Smooth muscle cell (in vitro differentiated cells): Measurements from ENCODE around the gene RHOJ. TPM values are rescaled to one million over a fixed set of nuclear protein-coding genes. Genes with fewer than 3 reads are reported as not detected.

Source experiments
- DNase-seq: peaks from one replicate; lab custom pipeline; 2025; ENCODE audit not compliant: unreplicated experiment; lab: John Stamatoyannopoulos, UW
- H2AFZ ChIP-seq: fragments of 200-600 bp; sonication (generic); 2 replicates; pipeline ENCODE4 v1.6.0; 2016; ENCODE audit warnings: antibody characterized with exemption, low read depth, mild to moderate bottlenecking
- H3F3A ChIP-seq: fragments of 200-600 bp; sonication (generic); 2 replicates; pipeline ENCODE4 v1.6.0; 2017; ENCODE audit warnings: antibody characterized with exemption, low read depth
- H3K27ac ChIP-seq: fragments of 200-600 bp; sonication (generic); 2 replicates; pipeline ENCODE4 v1.5.1; 2016; ENCODE audit warnings: low read depth, mild to moderate bottlenecking
- H3K27me3 ChIP-seq: fragments of 200-600 bp; sonication (generic); 2 replicates; pipeline ENCODE4 v1.6.1; 2016; ENCODE audit warnings: low read depth, mild to moderate bottlenecking
- H3K36me3 ChIP-seq: fragments of 200-600 bp; sonication (generic); 2 replicates; pipeline ENCODE4 v1.5.1; 2016; ENCODE audit warnings: low read depth
- H3K4me1 ChIP-seq: fragments of 200-600 bp; sonication (generic); 2 replicates; pipeline ENCODE4 v1.5.1; 2016; ENCODE audit warnings: low read depth
- H3K4me2 ChIP-seq: fragments of 200-600 bp; sonication (generic); 2 replicates; pipeline ENCODE4 v1.6.0; 2016; ENCODE audit warnings: mild to moderate bottlenecking
- H3K4me3 ChIP-seq: fragments of 200-600 bp; sonication (generic); 2 replicates; pipeline ENCODE4 v1.5.1; 2016; ENCODE audit warnings: mild to moderate bottlenecking
- H3K79me2 ChIP-seq: fragments of 200-600 bp; sonication (generic); 2 replicates; pipeline ENCODE4 v1.6.0; 2016; ENCODE audit warnings: low read depth, mild to moderate bottlenecking
- H3K9ac ChIP-seq: fragments of 200-600 bp; sonication (generic); 2 replicates; pipeline ENCODE4 v1.6.0; 2016; ENCODE audit warnings: low read depth
- H3K9me3 ChIP-seq: fragments of 200-600 bp; sonication (generic); replicated peaks from 2 replicates; pipeline ENCODE4 v1.5.1; 2016; ENCODE audit warnings: low read depth
- H4K20me1 ChIP-seq: fragments of 200-600 bp; sonication (generic); 2 replicates; pipeline ENCODE4 v1.6.0; 2016; ENCODE audit warnings: low read depth
- WGBS: methylation state at CpG from one replicate; pipeline ENCODE4 v1.1.7; 2016; ENCODE audit warnings: low lambda C conversion rate; 5-methylcytosine and 5-hydroxymethylcytosine counted together
- polyA plus RNA-seq: library from polyadenylated mRNA; unstranded; fragments of >200 nt; fragmentation: Nextera tagmentation; extraction: Ambion mirVana; gene quantifications from 2 replicates; pipeline ENCODE4 v1.2.1, GENCODE V29; 2016
- total RNA-seq: library from RNA; depleted of rRNA; stranded (reverse); fragments of >200 nt; gene quantifications from 2 replicates; pipeline ENCODE4 v1.2.3, GENCODE V29; 2014
- TF ChIP-seq, protein P1 (sequence below): fragments of 200-600 bp; sonication (generic); IDR thresholded peaks from 2 replicates; pipeline ENCODE4 v1.5.1; 2017; ENCODE audit warnings: borderline replicate concordance, mild to moderate bottlenecking, antibody characterized with exemption; ENCODE audit not compliant: insufficient read depth, poor library complexity, severe bottlenecking

RHOJ gene
- total and polyA plus RNA-seq, 2 experiments from 2014 or later = 3.7 to 4.6 TPM

DNA sequence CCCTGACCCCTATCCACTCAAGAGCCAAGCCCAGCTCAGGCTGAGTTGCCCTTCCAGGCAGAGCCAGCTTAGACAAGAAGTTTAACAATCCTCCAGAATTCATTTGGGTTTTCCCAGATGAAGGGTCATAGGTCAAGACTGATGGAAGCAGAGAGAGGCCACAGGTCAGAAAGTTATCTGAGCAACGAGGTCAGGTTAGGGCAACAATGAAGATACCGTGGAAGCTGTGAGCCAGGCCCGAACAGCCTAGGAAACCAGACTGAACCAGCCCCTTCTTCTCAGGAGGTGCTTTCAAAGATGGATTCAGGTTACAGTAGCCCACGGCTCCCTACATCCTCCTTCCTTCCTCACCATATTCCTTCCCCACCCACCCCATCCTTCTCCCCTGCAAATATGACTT, 53.1 kb downstream of the RHOJ start:
- Histone ChIP-seq H3K27ac (no peak overlapping the region), H2AFZ (no peak overlapping the region), H3F3A (no peaks in the 10 kb centered on the region), H3K36me3 (no peaks in the 10 kb centered on the region), H3K9ac (no peak overlapping the region), H3K79me2 (no peaks in the 10 kb centered on the region), H3K4me2 (no peak overlapping the region), H3K9me3 (no peaks in the 10 kb centered on the region), H4K20me1 (no peaks in the 10 kb centered on the region), H3K4me3 (no peak overlapping the region), H3K4me1 (no peaks in the 10 kb centered on the region), H3K27me3 (no peaks in the 10 kb centered on the region)
- no peak for DNase-seq
- TF ChIP-seq, protein P1, sequence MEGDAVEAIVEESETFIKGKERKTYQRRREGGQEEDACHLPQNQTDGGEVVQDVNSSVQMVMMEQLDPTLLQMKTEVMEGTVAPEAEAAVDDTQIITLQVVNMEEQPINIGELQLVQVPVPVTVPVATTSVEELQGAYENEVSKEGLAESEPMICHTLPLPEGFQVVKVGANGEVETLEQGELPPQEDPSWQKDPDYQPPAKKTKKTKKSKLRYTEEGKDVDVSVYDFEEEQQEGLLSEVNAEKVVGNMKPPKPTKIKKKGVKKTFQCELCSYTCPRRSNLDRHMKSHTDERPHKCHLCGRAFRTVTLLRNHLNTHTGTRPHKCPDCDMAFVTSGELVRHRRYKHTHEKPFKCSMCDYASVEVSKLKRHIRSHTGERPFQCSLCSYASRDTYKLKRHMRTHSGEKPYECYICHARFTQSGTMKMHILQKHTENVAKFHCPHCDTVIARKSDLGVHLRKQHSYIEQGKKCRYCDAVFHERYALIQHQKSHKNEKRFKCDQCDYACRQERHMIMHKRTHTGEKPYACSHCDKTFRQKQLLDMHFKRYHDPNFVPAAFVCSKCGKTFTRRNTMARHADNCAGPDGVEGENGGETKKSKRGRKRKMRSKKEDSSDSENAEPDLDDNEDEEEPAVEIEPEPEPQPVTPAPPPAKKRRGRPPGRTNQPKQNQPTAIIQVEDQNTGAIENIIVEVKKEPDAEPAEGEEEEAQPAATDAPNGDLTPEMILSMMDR = no peak
- WGBS = 82% methylated on average over 4 of the region's 4 CpGs

DNA sequence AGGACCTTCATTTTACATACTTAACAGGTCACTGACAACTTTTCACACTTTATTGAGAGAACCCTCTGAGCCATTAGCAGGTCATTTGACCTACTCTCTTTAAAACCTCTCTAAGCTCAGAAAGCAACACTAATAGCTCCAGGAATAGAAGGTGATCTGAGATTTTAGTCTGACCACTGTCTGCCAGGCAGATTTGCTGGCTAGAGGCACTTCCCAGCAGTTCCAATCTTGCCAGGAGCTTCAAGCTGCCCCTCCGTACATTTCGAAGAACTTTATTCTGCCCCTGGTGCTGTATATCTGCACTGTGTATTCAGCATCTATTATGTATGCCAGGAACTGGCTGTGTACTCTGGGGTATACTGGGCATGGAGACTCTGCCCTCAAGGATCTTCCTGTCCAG, 58.2 kb downstream of the RHOJ start:
- Histone ChIP-seq H3K4me3 (no peak overlapping the region), H3F3A (no peaks in the 10 kb centered on the region), H3K4me1 (no peaks in the 10 kb centered on the region), H3K36me3 (no peaks in the 10 kb centered on the region), H3K27me3 (no peaks in the 10 kb centered on the region), H2AFZ (no peak overlapping the region), H4K20me1 (no peaks in the 10 kb centered on the region), H3K27ac (no peak overlapping the region), H3K9me3 (no peaks in the 10 kb centered on the region), H3K9ac (no peak overlapping the region), H3K4me2 (no peak overlapping the region), H3K79me2 (no peaks in the 10 kb centered on the region)
- 62% methylated on average over 2 of the region's 2 CpGs for WGBS
- DNase-seq = no peak
- TF ChIP-seq, protein P1 = no peak

DNA sequence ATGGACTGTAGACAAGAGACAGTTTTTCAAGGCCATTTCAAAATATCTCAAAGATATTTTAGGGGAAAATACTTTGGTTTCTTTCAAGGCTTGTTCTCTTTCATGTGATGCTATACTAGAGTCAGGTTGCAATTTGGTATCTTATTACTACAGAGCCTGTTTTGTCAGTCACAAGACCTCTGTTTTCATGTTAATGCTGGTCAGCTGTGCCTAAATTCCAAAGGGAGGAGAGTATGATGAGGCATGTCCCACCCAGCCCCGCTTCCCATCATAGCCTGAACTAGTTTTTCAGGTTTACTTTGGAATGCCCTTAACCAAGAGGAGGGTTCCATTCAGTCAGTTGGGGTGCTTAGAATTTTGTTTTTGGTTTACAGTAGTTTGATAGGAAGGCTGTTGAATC, 61.9 kb downstream of the RHOJ start:
- no peaks in the 10 kb centered on the region for H3K4me1 ChIP-seq
- H3K36me3 ChIP-seq = no peaks in the 10 kb centered on the region
- no peaks in the 10 kb centered on the region for H3F3A ChIP-seq
- no peak overlapping the region for H3K9ac ChIP-seq
- H3K4me3 ChIP-seq = no peak overlapping the region
- H3K9me3 ChIP-seq = no peaks in the 10 kb centered on the region
- no peaks in the 10 kb centered on the region for H3K27me3 ChIP-seq
- TF ChIP-seq, protein P1 = no peak
- no peaks in the 10 kb centered on the region for H3K79me2 ChIP-seq
- no peak overlapping the region for H2AFZ ChIP-seq
- 71% methylated on average over 1 of the region's 1 CpG for WGBS
- DNase-seq = no peak
- no peak overlapping the region for H3K4me2 ChIP-seq
- H4K20me1 ChIP-seq = no peaks in the 10 kb centered on the region
- H3K27ac ChIP-seq = peak overlapping the region; percentile 33

DNA sequence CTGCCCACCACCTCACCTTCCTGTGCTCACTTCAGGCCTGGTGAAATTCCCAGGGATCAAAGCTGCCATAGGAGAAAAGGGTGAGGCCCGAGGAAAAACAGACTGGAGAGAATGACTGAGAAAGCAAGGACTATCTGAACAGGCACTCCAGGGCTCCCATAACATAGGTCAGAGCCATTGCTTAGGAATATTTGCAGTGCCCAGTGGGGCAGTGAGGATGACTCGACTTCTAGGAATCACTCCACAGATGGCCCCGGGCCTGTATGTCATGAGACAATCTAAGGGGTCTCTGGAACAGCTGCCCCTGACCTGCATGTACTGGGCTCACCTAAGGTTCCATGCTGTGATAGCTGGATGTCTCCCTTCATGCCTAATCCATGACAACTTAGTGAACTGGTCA, 62.9 kb downstream of the RHOJ start:
- DNase-seq = no peak
- H3K79me2 ChIP-seq = no peaks in the 10 kb centered on the region
- no peaks in the 10 kb centered on the region for H3K36me3 ChIP-seq
- no peaks in the 10 kb centered on the region for H4K20me1 ChIP-seq
- H3K9ac ChIP-seq = no peak overlapping the region
- H3K27ac ChIP-seq = peak overlapping the region; percentile 4
- H3K27me3 ChIP-seq = no peaks in the 10 kb centered on the region
- H2AFZ ChIP-seq = no peak overlapping the region
- no peaks in the 10 kb centered on the region for H3F3A ChIP-seq
- H3K4me2 ChIP-seq = no peak overlapping the region
- H3K9me3 ChIP-seq = no peaks in the 10 kb centered on the region
- no peaks in the 10 kb centered on the region for H3K4me1 ChIP-seq
- H3K4me3 ChIP-seq = no peak overlapping the region
- TF ChIP-seq, protein P1 = no peak
- WGBS = 68% methylated on average over 3 of the region's 3 CpGs
